Left forelimb (tissue), 1 donor: Measurements from ENCODE around the gene IGF2BP3.

Experiments
- DNase-seq: peaks from one replicate; pipeline ENCODE4 v3.0.0-alpha.2; 2018; ENCODE audit warnings: low spot score

Gene IGF2BP3

GRCh38 chr7:23264916-23265458 lies 205.3 kb downstream of the IGF2BP3 start:
- no peak for DNase-seq

- no peak for DNase-seq
Measured at GRCh38 chr7:23261843-23262452, 208.3 kb downstream of the IGF2BP3 start.

- no peak for DNase-seq
Measured at GRCh38 chr7:23260371-23260770, 209.9 kb downstream of the IGF2BP3 start.
